GM19324 (cell line): ENCODE measurements around the gene DCP1A.
"Not testable (repeated sequence)": the region's sequence is repeated elsewhere in the genome, so short reads cannot be mapped to it uniquely, and the experiment has no call there.

Source experiments
- ATAC-seq: cut with Tn5 transposase; IDR thresholded peaks from one replicate; pipeline ENCODE4 v1.9.1; 2021; ENCODE audit warnings: mild to moderate bottlenecking, moderate library complexity; ENCODE audit not compliant: unreplicated experiment, low FRiP score

Gene DCP1A

DNA sequence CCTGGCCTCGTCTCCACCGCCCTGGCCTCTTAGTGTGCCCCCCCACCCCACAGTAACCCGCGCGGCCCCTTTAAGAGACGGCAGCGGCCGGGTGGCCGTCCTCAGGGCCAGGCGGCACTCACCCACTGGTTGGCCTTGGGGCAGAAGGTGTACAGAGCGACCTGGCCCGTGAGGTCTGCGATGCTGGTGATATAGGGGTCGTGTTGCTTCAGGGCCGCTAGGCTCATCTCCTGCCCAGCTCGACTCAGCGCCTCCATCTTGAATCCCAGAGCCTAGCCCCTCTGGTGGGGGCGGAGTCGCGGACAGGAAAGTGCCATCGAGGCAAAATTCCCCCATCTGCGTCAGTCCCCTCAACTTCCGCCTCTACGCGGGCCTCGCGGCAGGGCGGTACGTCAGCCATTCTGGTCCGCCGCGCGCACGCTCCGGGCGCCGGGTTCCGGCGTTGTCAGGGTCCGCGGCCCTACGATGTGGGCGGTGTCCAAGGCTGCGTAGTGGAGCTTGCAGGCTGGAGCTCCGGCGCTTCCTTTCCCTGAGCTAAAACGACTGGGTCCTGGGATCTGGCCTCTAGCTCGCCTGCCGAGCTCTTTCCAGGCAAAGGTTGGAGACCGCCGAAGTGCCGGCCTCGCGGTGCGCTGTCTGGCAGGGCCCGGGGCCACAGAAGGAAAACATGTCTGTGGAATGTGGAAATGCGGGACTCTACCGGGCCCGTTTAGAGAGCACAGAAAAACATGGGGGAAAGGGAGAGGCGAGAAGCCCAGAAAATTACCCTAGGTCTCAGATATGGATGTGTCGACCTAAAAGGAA, at the start of gene DCP1A:
Gene DCP1A (minus strand): TSS at position 283 of the 804 bp plus-strand sequence. CDS start 26 bp downstream, at position 257.
- peak; percentile 98 for ATAC-seq

DNA sequence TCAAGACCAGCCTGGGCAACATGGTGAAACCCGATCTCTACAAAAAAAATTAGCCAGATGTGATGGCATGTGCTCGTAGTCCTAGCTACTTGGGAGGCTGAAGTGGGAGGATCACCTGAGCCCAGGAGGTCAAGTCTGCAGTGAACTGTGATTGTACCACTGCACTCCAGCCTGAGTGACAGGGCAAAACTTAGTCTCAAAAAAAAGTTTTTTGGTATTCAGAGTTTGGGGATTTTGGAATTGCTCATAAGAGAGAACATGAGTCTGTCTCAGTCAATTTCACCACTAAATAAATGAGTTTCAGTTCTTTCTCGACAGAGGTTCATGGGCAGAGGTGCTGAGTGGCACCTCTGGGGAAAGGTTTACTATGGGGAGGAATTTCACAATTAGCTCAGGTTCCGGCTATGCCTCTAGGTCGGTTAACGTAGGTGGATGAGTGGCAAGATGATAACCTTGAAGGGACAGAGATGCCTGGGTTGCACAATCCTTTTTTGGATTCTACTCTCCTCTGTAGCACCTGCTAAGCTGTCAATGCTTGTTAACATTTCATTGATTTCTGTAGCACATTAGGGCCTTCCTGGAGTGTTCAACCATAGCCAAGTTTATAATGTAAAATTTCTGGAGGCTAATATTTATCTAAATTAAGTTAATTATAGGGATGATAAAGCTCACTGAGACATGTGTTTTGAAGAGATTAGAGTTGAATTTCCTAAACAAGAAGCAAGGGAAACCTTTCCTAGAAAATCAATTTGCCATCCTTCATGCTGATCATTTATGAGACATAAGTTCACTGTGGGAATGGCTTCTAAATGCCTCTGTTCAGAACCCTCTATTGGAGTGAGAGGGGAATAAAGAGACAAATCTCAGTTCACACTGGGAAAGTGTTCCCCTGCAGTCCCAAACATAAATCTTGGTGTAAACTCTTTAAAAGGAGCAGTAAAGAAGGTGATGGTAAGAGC, 37.4 kb upstream of the DCP1A start:
- ATAC-seq = no peak

DNA sequence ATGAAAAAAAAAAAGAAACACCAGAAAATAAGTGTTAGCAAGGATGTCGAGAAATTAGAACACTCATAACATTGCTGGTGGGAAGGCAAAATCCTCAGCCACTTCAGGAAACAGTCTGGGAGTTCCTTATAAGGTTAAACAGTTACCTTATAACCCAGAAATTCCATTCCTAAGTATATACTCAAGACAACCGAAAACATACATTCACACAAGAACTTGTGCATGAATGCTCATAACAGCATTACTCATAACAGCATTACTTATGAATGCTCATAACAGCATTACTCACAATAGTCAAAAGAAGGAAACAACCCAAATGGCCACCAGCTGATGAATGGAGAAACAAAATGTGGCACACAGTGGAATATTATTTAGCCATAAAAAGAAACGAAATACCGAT, 34.8 kb upstream of the DCP1A start:
- no peak for ATAC-seq

- no peak for ATAC-seq
Observed at GRCh38 chr3:53380306-53380705, 33.0 kb upstream of the DCP1A start.

GRCh38 chr3:53379898-53380297, 32.6 kb upstream of the DCP1A start:
- ATAC-seq = no peak

- ATAC-seq = no peak
Observed at GRCh38 chr3:53377794-53378193, 30.5 kb upstream of the DCP1A start.

GRCh38 chr3:53376679-53377078, 29.3 kb upstream of the DCP1A start:
- ATAC-seq = no peak

DNA sequence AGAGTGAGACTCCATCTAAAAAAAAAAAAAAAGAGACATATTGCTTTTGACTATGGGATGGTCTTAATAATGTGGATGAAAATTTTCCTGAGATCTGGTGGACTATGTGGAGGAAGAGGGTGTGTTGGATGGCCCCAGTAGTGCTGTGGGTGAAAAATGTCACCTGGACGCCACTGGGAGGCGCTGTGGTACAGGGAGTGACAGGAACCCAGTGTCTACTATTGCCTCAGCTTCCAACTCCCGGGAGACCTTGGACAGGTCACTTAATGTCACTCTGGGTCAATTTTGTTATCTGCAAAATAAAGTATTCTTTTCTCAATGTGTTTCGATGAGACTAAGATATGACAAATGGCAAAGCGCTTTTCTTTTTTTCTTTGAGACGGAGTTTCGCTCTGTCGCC, 27.7 kb upstream of the DCP1A start:
- no peak for ATAC-seq

- not testable (repeated sequence) for ATAC-seq
Observed at GRCh38 chr3:53370719-53371118, 23.4 kb upstream of the DCP1A start.

DNA sequence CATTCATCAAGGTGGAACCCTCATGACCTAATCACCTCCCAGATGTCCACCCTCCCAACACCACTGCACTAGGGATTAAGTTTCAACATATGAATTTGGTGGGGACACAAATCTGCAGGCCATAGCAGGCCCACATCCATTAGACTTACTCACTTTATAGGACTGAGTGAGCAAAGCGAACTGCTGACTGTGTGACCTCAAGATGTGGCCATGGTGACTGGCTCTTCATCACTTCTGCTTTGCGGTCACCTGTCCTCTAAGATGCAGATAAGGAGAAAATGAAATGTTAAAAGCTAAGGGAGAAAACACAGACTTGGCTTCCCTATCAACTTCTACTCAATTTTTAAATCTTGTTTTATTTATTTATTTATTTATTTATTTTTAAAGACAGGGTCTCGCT, 14.5 kb upstream of the DCP1A start:
- ATAC-seq = no peak

- no peak for ATAC-seq
Observed at GRCh38 chr3:53357458-53357857, 10.1 kb upstream of the DCP1A start.

- no peak for ATAC-seq
Observed at GRCh38 chr3:53354945-53355498, 7.7 kb upstream of the DCP1A start.

GRCh38 chr3:53353202-53353601, 5.9 kb upstream of the DCP1A start:
- no peak for ATAC-seq

GRCh38 chr3:53350652-53351051, 3.3 kb upstream of the DCP1A start:
- ATAC-seq = no peak

GRCh38 chr3:53348118-53348517, 775 bp upstream of the DCP1A start:
- ATAC-seq = not testable (repeated sequence)

GRCh38 chr3:53346922-53347260, 452 bp downstream of the DCP1A start:
- peak; percentile 3 for ATAC-seq

DNA sequence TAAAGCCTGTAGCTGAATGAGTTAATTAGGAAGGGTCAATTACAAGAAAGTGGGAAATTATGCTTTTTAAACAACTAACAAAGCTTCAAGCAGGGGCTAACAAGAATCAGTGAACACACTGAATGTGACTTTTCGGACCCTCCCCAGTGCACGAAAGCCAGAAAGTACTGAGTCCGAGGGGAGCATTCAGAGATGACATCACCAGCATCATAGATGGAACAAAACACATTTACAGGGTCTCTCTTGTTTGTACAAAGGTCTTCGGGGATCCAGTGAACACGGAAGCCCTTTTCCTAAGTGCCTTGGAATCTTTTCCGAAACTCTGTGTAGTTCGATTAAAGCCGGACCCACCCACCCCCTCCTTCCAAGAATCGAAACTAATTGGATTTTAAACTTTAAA, 829 bp downstream of the DCP1A start:
- ATAC-seq = no peak

- ATAC-seq = no peak
Observed at GRCh38 chr3:53342353-53342752, 5.0 kb downstream of the DCP1A start.

DNA sequence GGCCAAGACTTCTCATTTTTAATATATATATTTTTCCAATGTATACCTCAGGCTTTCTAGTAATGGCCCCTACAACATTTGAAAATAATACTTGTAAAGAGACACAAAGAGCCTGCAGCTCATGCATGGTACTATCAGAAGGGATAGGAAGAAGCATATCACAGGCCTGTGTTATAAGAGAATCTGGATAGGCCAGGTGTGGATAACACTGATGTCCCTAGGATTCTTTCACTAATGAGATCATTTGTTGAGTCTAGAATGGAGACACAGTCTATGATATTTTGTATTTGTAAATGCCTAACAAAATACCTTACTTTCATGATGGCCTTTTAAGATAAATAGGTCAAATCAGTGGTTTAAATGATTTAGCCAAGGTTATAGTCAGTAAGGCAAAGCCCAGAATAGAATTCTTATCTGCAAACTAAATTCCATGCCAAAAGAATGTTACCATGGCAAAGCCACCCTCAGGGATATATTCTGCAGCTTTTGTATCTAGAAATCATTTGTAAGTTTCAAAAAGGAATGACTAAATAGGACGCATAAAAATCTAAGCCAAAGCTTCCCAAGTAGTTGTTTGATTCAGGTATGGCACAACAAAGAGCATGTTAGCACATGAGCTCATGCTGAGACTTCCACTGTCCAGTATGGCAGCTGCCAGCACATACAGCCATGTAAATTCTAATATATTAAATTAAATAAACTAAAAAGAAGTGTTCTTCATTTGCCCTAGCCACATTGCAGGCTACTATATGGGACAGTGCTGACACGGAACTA, 10.0 kb downstream of the DCP1A start:
- no peak for ATAC-seq

DNA sequence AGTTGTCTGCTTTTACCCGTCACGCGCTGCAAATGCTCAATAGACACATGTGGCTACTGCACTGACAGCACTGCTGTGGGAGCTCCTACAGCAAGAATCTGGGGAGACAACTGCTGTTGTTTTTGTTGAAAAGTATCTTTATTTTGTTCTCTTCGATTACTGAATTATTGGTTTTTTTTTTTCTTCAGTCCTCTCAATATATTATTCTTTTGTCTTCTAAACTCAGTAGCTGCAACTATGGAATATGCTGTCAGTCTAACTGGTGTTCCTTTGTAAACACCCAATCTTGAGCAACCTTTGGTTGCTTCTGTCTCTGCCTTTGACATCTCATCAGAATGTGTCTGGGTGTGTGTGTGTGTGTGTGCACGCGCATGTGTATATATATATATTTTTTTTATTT, 12.6 kb downstream of the DCP1A start:
- no peak for ATAC-seq
